PC-9 (cell line): ENCODE data around the gene PPM1A. TPM values are rescaled to one million over a fixed set of nuclear protein-coding genes. Genes with fewer than 3 reads are reported as not detected.

ENCODE experiments used
- BruUV-seq: library from RNA; stranded (reverse); fragments of 400-500 nt; replicated peaks from 2 replicates; lab custom pipeline; 2021; lab: Mats Ljungman, UMichigan
- CTCF ChIA-PET: fragments of 300-600 bp; sonication (Branson Sonifier 250); formaldehyde crosslinking; loops from one replicate; lab custom pipeline; 2022; ENCODE audit warnings: antibody characterized with exemption; lab: Charles Lee
- POLR2A ChIA-PET: fragments of 300-600 bp; sonication (Branson Sonifier 250); formaldehyde crosslinking; loops from one replicate; lab custom pipeline; 2022; ENCODE audit warnings: antibody characterized with exemption; ENCODE audit not compliant: unreplicated experiment; lab: Charles Lee
- DNase-seq, 2 experiments: peaks; one replicate each; pipeline versions ENCODE4 v3.0.0 to v3.0.0-alpha.2; 2015 to 2022; ENCODE audit warnings: mixed read lengths in 1 of 2
- H2AFZ ChIP-seq: fragments of 200-600 bp; sonication (generic); 2 replicates; pipeline ENCODE4 v1.8.1; 2017; ENCODE audit warnings: antibody characterized with exemption
- H3F3A ChIP-seq: fragments of 200-600 bp; sonication (generic); 2 replicates; pipeline ENCODE4 v1.8.1; 2017; ENCODE audit warnings: antibody characterized with exemption, mild to moderate bottlenecking, low read depth; ENCODE audit not compliant: insufficient read depth
- H3K27ac ChIP-seq: fragments of 200-600 bp; sonication (generic); 2 replicates; pipeline ENCODE4 v1.6.1; 2016; ENCODE audit warnings: mixed run types
- H3K27me3 ChIP-seq: fragments of 200-600 bp; sonication (generic); 2 replicates; pipeline ENCODE4 v1.6.1; 2016; ENCODE audit warnings: low read depth, mixed run types; ENCODE audit not compliant: insufficient read depth
- H3K36me3 ChIP-seq: fragments of 200-600 bp; sonication (generic); 2 replicates; pipeline ENCODE4 v1.6.1; 2016; ENCODE audit warnings: low read depth, mixed run types
- H3K4me1 ChIP-seq: fragments of 200-600 bp; sonication (generic); replicated peaks from 2 replicates; pipeline ENCODE4 v1.6.1; 2016; ENCODE audit warnings: mixed run types; ENCODE audit not compliant: insufficient read depth
- H3K4me2 ChIP-seq: fragments of 200-600 bp; sonication (generic); 2 replicates; pipeline ENCODE4 v1.6.1; 2017; ENCODE audit warnings: mixed run types
- H3K4me3 ChIP-seq: fragments of 200-600 bp; sonication (generic); 2 replicates; pipeline ENCODE4 v1.6.1; 2016; ENCODE audit warnings: mixed run types
- H3K79me2 ChIP-seq: fragments of 200-600 bp; sonication (generic); 2 replicates; pipeline ENCODE4 v1.6.1; 2017; ENCODE audit warnings: low read depth, mixed run types
- H3K9me2 ChIP-seq: fragments of 200-600 bp; sonication (generic); 2 replicates; pipeline ENCODE4 v1.8.1; 2017; ENCODE audit warnings: mild to moderate bottlenecking; ENCODE audit not compliant: insufficient read depth
- H3K9me3 ChIP-seq: fragments of 200-600 bp; sonication (generic); 2 replicates; pipeline ENCODE4 v1.8.1; 2016; ENCODE audit warnings: low read depth; ENCODE audit not compliant: insufficient read depth
- H4K20me1 ChIP-seq: fragments of 200-600 bp; sonication (generic); 2 replicates; pipeline ENCODE4 v1.8.1; 2017; ENCODE audit not compliant: insufficient read depth
- CTCF ChIP-seq: fragments of 200-600 bp; sonication (generic); conservative IDR thresholded peaks from 2 replicates; pipeline ENCODE4 v1.6.1; 2017; ENCODE audit warnings: mixed run types, antibody characterized with exemption, mild to moderate bottlenecking, moderate library complexity
- EZH2 ChIP-seq: fragments of 200-600 bp; sonication (generic); IDR thresholded peaks from 2 replicates; pipeline ENCODE4 v1.8.0; 2017; ENCODE audit warnings: antibody characterized with exemption, low read depth
- intact Hi-C: fragments of 100-400 bp; cut with micrococcal nuclease; formaldehyde crosslinking; loops from one replicate; pipeline ENCODE4 v1.10.0; 2022; ENCODE audit not compliant: unreplicated experiment
- total RNA-seq: library from RNA; stranded (reverse); gene quantifications from 2 replicates; pipeline ENCODE4 v1.2.3, GENCODE V29; 2021

PPM1A gene
- total RNA-seq, 1 experiment from 2014 or later, result 60.9 TPM

DNA sequence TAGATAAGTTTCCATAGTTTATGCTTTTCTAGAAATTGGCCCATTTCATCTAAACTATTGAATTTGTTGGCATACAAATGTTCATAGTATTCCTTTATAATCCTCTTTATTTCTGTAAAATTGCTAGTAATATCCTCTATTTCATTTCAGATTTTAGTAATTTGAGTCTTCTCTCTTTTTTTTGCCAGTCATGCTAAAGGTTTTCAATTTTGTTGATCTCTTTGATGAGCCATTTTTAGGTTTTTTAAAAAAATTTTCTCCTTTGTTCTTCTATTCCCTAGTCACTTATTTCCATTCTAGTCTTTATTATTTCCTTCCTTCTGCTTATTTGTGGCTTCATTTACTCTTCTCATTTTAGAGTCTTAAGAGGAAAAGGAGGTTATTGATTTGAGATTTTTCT lies 19.4 kb upstream of the PPM1A start:
- Histone ChIP-seq H3K79me2 (no peaks in the 10 kb centered on the region), H3K27ac (no peak overlapping the region), H3K9me2 (no peaks in the 10 kb centered on the region), H3K4me3 (no peak overlapping the region), H3K9me3 (peaks cover 3% of the 10 kb centered on the region; the same call in 1 of the 2 replicates), H2AFZ (no peak overlapping the region), H3F3A (no peaks in the 10 kb centered on the region), H3K27me3 (no peaks in the 10 kb centered on the region), H3K4me2 (no peak overlapping the region), H4K20me1 (no peaks in the 10 kb centered on the region), H3K36me3 (no peaks in the 10 kb centered on the region), H3K4me1 (no peaks in the 10 kb centered on the region)
- TF ChIP-seq CTCF (no peak), EZH2 (no peak)
- ChIA-PET POLR2A (no interaction called here), CTCF (no interaction called here)
- intact Hi-C loops, result no loop called here
- no TSS peak for BruUV-seq
- DNase-seq, result no peak

- H3K36me3 ChIP-seq, result no peaks in the 10 kb centered on the region
- no peaks in the 10 kb centered on the region for H3F3A ChIP-seq
- H3K27ac ChIP-seq, result no peak overlapping the region
- no peak overlapping the region for H3K4me3 ChIP-seq
- H4K20me1 ChIP-seq, result no peaks in the 10 kb centered on the region
- no peaks in the 10 kb centered on the region for H3K4me1 ChIP-seq
- H3K9me3 ChIP-seq, result peaks cover 3% of the 10 kb centered on the region; the same call in 1 of the 2 replicates
- H3K27me3 ChIP-seq, result no peaks in the 10 kb centered on the region
- TF ChIP-seq EZH2 (no peak), CTCF (no peak)
- BruUV-seq, result no TSS peak
- CTCF ChIA-PET, result no interaction called here
- no peak overlapping the region for H3K4me2 ChIP-seq
- peak overlapping the region; percentile 12; the same call in 1 of the 2 replicates for H2AFZ ChIP-seq
- H3K9me2 ChIP-seq, result no peaks in the 10 kb centered on the region
- no peak for DNase-seq
- intact Hi-C loops, result no loop called here
- H3K79me2 ChIP-seq, result no peaks in the 10 kb centered on the region
- POLR2A ChIA-PET, result no interaction called here
Measured at GRCh38 chr14:60232185-60232584, 16.8 kb upstream of the PPM1A start.

DNA sequence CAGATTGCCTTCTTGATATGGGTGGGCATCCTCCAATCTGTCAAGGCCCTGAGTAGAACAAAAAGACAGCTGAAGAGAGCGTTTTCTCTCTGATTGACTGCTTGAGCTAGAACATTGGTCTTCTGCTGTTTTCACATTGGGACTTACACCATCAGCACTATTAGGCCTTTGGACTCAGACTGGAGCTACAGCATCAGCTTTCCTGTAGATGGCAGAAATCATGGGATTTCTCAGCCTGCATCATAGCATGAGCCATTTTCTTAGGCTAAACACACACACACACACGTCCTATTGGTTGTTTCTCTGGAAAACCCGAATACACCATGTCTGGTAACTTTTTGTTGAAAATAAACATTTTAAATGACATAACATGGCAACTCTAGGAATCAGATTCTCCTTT lies 15.8 kb upstream of the PPM1A start:
- no peaks in the 10 kb centered on the region for H3K9me2 ChIP-seq
- no peak for DNase-seq
- no peaks in the 10 kb centered on the region for H3K27me3 ChIP-seq
- H3K4me1 ChIP-seq, result no peaks in the 10 kb centered on the region
- 0 out of 2 replicates have a peak overlapping the region, but pooled peaks have one; percentile 2 for H2AFZ ChIP-seq
- H3K79me2 ChIP-seq, result no peaks in the 10 kb centered on the region
- no peaks in the 10 kb centered on the region for H3K36me3 ChIP-seq
- H4K20me1 ChIP-seq, result no peaks in the 10 kb centered on the region
- CTCF ChIA-PET, result no interaction called here
- H3K27ac ChIP-seq, result no peak overlapping the region
- H3K4me3 ChIP-seq, result no peak overlapping the region
- intact Hi-C loops, result no loop called here
- POLR2A ChIA-PET, result no interaction called here
- H3F3A ChIP-seq, result no peaks in the 10 kb centered on the region
- no peak overlapping the region for H3K4me2 ChIP-seq
- TF ChIP-seq EZH2 (no peak), CTCF (no peak)
- peaks cover 3% of the 10 kb centered on the region; the same call in 1 of the 2 replicates for H3K9me3 ChIP-seq
- no TSS peak for BruUV-seq
